HG03378 (cell line): Measurements from ENCODE around the gene BTLA.
"Not testable (repeated sequence)": the region's sequence is repeated elsewhere in the genome, so short reads cannot be mapped to it uniquely, and the experiment has no call there.

Experiments
- ATAC-seq: cut with Tn5 transposase; IDR thresholded peaks from one replicate; pipeline ENCODE4 v1.9.1; 2021; ENCODE audit warnings: mild to moderate bottlenecking, moderate library complexity; ENCODE audit not compliant: unreplicated experiment

The BTLA gene

DNA sequence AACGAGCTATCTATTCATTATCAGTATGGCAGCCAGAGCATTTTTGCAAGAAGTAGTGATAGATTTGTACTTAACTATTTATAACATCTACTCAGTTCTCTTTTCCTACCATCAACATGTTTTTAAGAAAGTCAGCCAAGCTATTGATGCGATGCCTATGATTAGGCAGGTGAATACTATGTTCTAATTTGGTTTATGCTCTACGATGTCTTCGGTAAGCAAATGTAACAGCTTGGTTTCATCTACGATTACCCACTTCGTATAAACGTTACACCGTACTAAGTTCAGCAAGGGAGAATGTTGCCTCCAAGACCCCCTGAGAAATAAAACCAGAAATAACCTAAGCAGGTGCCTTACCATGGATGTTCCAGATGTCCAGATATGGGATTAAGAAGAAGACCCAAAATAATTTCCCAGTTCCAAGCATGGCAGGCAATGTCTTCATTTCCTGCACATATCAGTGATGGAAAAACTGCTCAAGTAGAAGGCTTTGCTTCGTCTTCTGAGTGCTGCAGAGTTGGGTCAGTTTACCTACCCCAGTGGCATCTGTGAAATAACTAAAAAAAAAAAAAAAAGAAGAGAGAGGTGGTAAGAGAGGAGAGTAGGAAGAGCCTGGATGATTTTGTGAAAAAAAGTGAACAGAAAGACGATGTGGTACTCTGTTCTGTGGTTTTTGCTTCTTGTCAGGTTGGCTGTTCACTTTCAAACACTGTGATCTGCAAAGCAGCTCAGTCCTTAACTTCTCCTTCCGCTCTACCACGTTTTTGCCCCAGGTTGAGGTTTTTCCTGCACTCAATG is at the start of gene BTLA:
Gene BTLA (minus strand): TSS at position 559 of the 798 bp plus-strand sequence. CDS start 114 bp downstream, at position 445.
- peak; percentile 63 for ATAC-seq

- ATAC-seq: no peak
Observed at GRCh38 chr3:112546216-112546759, 47.0 kb upstream of the BTLA start.

- peak; percentile 90 for ATAC-seq
Observed at GRCh38 chr3:112539825-112540650, 40.8 kb upstream of the BTLA start.

- no peak for ATAC-seq
Observed at GRCh38 chr3:112531358-112531781, 32.1 kb upstream of the BTLA start.

- no peak for ATAC-seq
Observed at GRCh38 chr3:112530573-112530972, 31.3 kb upstream of the BTLA start.

GRCh38 chr3:112524127-112524526 is 24.9 kb upstream of the BTLA start:
- not testable (repeated sequence) for ATAC-seq

- ATAC-seq: peak; percentile 62
Observed at GRCh38 chr3:112519424-112520001, 20.2 kb upstream of the BTLA start.

DNA sequence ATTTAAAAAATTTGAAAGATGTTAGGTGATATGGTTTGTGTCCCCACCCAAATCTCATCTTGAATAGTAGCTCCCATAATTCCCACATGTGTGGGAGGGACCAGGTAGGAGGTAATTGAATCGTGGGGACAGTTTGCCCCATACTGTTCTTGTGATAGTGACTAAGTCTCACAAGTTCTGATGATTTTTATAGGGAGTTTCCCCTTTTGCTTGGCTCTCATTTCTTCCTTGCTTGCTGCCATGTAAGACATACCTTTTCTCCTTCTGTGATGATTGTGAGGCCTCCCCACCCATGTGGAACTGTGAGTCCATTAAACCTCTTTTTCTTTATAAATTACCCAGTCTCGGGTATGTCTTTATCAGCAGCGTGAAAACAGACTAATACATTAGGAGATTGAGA is 19.7 kb upstream of the BTLA start:
- ATAC-seq: peak; percentile 1

DNA sequence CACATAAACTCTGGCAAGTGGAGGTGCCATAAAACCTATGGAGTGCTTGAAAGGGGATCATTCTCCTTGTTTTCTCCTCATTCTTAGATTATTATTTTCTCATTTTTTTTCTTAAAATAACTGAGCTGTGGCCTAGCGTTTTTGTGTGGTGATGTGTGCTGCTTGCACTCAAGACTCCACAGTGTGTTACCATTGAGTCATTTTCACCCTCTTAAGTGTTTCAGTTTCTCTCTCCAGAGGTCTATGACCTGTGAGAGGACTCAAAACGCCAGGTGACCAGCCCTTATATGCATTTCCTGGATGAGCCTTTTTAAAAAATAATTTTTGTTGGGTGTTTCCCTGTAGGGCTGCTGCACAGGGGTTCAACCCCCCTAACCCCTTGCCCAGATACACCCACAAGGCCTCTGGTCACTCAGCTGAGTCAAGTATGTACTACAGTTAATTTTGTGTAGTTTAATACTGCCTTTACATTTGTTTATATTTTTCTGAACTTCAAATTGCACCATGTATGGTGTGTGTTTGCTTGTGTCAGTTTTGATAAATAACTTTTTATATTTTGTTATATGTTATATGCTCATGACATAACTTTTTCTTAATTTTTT is 15.4 kb upstream of the BTLA start:
- ATAC-seq: peak; percentile 98

- no peak for ATAC-seq
Observed at GRCh38 chr3:112512320-112512719, 13.0 kb upstream of the BTLA start.

DNA sequence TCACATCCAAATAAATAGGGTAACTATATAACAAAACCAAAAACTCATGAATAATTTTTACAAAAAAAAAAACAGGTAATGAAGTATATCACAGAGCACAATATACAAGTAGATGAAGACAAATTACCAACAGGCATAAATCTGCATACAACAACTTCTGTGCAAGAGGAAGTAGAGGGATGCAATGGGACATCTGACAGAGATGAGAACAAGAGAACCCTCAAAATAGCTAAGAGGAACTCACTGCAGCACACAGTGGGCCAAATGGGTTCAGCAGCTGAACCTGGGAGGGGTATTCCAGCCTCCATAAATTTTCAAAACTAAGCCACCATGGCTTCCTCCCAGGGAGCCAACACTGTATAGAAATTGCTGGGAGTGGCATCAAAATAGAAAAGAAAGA is 9.6 kb upstream of the BTLA start:
- ATAC-seq: no peak

- no peak for ATAC-seq
Observed at GRCh38 chr3:112508261-112508660, 9.0 kb upstream of the BTLA start.

GRCh38 chr3:112505907-112506306 is 6.6 kb upstream of the BTLA start:
- ATAC-seq: no peak

DNA sequence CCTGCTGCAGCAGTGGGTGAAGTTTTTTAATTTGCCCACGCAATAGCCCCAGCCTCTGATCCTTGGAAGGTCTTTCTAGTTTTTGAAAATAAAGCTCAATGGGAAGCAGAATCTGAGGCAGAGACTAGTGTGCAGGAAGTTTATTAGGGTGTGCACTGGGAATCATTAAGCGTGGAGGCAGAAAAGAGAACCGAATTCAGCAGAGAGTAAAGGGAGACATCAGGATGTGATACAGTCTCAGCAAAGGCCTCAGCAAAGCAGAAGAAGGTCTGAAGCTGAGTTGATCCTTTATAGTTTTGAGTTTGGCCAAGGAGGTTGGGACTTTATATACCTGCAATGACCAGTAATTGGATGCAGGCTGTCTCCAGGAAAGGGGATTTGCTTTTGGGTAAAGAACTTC is 4.9 kb upstream of the BTLA start:
- ATAC-seq: no peak

GRCh38 chr3:112503304-112503972 is 4.2 kb upstream of the BTLA start:
- no peak for ATAC-seq

GRCh38 chr3:112500621-112501020 is 1.3 kb upstream of the BTLA start:
- ATAC-seq: no peak

DNA sequence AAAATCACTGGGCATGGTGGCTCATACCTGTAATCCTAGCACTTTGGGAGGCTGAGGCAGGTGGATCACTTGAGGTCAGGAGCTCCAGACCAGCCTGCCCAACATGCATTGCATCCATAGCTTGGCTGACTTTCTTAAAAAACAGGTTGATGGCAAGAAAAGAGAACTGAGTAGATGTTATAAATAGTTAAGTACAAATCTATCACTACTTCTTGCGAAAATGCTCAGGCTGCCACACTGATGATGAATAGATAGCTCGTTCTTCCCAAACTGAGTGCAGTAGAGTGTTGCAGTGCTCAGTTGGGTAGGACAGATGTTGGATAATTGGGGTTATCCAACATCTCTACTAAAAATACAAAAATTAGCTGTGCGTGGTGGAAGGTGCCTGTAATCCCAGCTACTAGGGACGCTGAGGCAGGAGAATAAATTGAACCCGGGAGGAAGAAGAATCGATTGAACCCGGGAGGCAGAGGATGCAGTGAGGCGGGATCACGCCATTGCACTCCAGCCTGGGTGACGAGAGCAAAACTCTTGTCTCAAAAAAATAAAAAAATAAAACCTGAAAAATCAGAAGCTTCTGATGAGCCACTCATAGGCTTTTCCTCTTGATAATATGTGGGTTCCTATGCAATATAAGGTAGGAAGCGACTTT is 1.2 kb downstream of the BTLA start:
- no peak for ATAC-seq

DNA sequence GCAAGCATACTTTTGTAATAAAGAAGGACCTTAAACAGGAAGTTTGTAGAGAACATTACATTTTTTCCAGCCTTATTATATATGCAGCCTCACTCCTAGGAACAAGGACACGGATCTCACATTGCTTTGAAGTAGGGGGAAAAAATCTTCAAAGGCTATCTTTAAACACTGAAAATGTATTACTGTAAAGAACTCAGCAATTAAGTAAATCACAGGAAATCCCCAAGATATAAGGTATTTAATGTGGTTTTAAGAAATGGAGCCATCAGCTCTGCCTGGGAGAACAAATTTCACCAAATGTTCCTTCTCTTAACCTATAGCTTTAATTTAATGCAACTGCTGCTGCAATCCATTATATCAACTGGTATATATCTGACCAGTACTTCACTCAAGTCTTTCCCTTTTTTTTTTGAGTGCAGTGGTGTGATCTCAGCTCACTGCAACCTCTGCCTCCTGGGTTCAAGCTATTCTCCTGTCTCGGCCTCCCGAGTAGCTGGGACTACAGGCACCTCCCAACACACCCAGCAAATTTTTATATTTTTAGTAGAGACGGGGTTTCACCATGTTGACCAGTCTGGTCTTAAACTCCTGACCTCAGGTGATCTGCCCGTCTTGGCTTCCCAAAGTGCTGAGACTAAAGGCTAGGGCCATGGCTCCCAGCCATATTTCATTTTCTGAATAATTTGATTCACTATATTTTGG is 2.8 kb downstream of the BTLA start:
- ATAC-seq: no peak

- ATAC-seq: not testable (repeated sequence)
Observed at GRCh38 chr3:112494448-112494767, 4.9 kb downstream of the BTLA start.
